HEK293 (cell line): ENCODE data around the gene STRN4.

Experiments
- EGR2 ChIP-seq: fragments of 450-650 bp; formaldehyde crosslinking; IDR thresholded peaks from 2 replicates; pipeline ENCODE4 v1.5.1; 2016; ENCODE audit warnings: low read depth, missing biosample characterization, missing genetic modification characterization
- KLF8 ChIP-seq: fragments of 450-650 bp; formaldehyde crosslinking; IDR thresholded peaks from 2 replicates; pipeline ENCODE4 v1.5.1; 2016; ENCODE audit warnings: missing biosample characterization, missing genetic modification characterization
- MZF1 ChIP-seq: fragments of 450-650 bp; formaldehyde crosslinking; IDR thresholded peaks from 2 replicates; pipeline ENCODE4 v1.5.1; 2017; ENCODE audit warnings: missing biosample characterization, missing genetic modification characterization, borderline replicate concordance
- ZBTB11 ChIP-seq: fragments of 450-650 bp; formaldehyde crosslinking; conservative IDR thresholded peaks from 2 replicates; pipeline ENCODE4 v1.5.1; 2016; ENCODE audit warnings: low read depth, missing biosample characterization, missing genetic modification characterization
- ZBTB6 ChIP-seq: fragments of 450-650 bp; formaldehyde crosslinking; IDR thresholded peaks from 2 replicates; pipeline ENCODE4 v1.5.1; 2017; ENCODE audit warnings: missing biosample characterization, missing genetic modification characterization
- ZNF18 ChIP-seq: fragments of 450-650 bp; formaldehyde crosslinking; IDR thresholded peaks from 2 replicates; pipeline ENCODE4 v1.5.1; 2016; ENCODE audit warnings: missing biosample characterization, missing genetic modification characterization
- ZNF211 ChIP-seq: fragments of 450-650 bp; formaldehyde crosslinking; IDR thresholded peaks from 2 replicates; pipeline ENCODE4 v1.5.1; 2016; ENCODE audit warnings: low read depth, missing biosample characterization, missing genetic modification characterization
- ZNF311 ChIP-seq: fragments of 450-650 bp; formaldehyde crosslinking; IDR thresholded peaks from 2 replicates; pipeline ENCODE4 v1.5.1; 2017; ENCODE audit warnings: missing biosample characterization, missing genetic modification characterization, borderline replicate concordance
- ZNF398 ChIP-seq: fragments of 450-650 bp; formaldehyde crosslinking; IDR thresholded peaks from 2 replicates; pipeline ENCODE4 v1.5.1; 2017; ENCODE audit warnings: missing biosample characterization, missing genetic modification characterization
- ZNF530 ChIP-seq: fragments of 450-650 bp; formaldehyde crosslinking; IDR thresholded peaks from 2 replicates; pipeline ENCODE4 v1.5.1; 2016; ENCODE audit warnings: low read depth, missing biosample characterization, missing genetic modification characterization
- ZNF544 ChIP-seq: fragments of 450-650 bp; formaldehyde crosslinking; IDR thresholded peaks from 2 replicates; pipeline ENCODE4 v1.5.0; 2017; ENCODE audit warnings: missing biosample characterization, missing genetic modification characterization
- ZNF600 ChIP-seq: fragments of 450-650 bp; formaldehyde crosslinking; IDR thresholded peaks from 2 replicates; pipeline ENCODE4 v1.5.1; 2016; ENCODE audit warnings: missing biosample characterization, missing genetic modification characterization
- ZNF610 ChIP-seq: fragments of 450-650 bp; formaldehyde crosslinking; IDR thresholded peaks from 2 replicates; pipeline ENCODE4 v1.5.1; 2016; ENCODE audit warnings: missing biosample characterization, missing genetic modification characterization, borderline replicate concordance
- ZNF639 ChIP-seq: fragments of 450-650 bp; formaldehyde crosslinking; IDR thresholded peaks from 2 replicates; pipeline ENCODE4 v1.5.1; 2016; ENCODE audit warnings: missing biosample characterization, missing genetic modification characterization
- ZNF654 ChIP-seq: fragments of 450-650 bp; formaldehyde crosslinking; IDR thresholded peaks from 2 replicates; pipeline ENCODE4 v1.5.1; 2016; ENCODE audit warnings: low read depth, missing biosample characterization, missing genetic modification characterization
- ZNF658 ChIP-seq: fragments of 450-650 bp; formaldehyde crosslinking; IDR thresholded peaks from 2 replicates; pipeline ENCODE4; 2016; ENCODE audit warnings: missing biosample characterization, missing genetic modification characterization
- ZNF776 ChIP-seq: fragments of 450-650 bp; formaldehyde crosslinking; IDR thresholded peaks from 2 replicates; pipeline ENCODE4 v1.5.0; 2017; ENCODE audit warnings: missing biosample characterization, missing genetic modification characterization, borderline replicate concordance
- ZNF791 ChIP-seq: fragments of 450-650 bp; formaldehyde crosslinking; IDR thresholded peaks from 2 replicates; pipeline ENCODE4 v1.5.1; 2016; ENCODE audit warnings: missing biosample characterization, missing genetic modification characterization
- ZNF792 ChIP-seq: fragments of 450-650 bp; formaldehyde crosslinking; IDR thresholded peaks from 2 replicates; pipeline ENCODE4 v1.5.1; 2016; ENCODE audit warnings: missing biosample characterization, missing genetic modification characterization
- ZNF837 ChIP-seq: fragments of 450-650 bp; formaldehyde crosslinking; IDR thresholded peaks from 2 replicates; pipeline ENCODE4 v1.5.1; 2016; ENCODE audit warnings: missing biosample characterization, missing genetic modification characterization
- ZSCAN23 ChIP-seq: fragments of 450-650 bp; formaldehyde crosslinking; IDR thresholded peaks from 2 replicates; pipeline ENCODE4 v1.5.1; 2016; ENCODE audit warnings: missing biosample characterization, missing genetic modification characterization
- ZSCAN5A ChIP-seq: fragments of 450-650 bp; formaldehyde crosslinking; IDR thresholded peaks from 2 replicates; pipeline ENCODE4 v1.5.1; 2016; ENCODE audit warnings: missing biosample characterization, missing genetic modification characterization

Gene STRN4

GRCh38 chr19:46787331-46788261 is 41.3 kb upstream of the STRN4 start (continued):
- TF ChIP-seq ZSCAN5A (tag by site-specific recombination) (no peak), ZSCAN23 (no peak), MZF1 (tag by site-specific recombination) (peak; percentile 60; the same call in 1 of the 2 replicates), ZNF837 (tag by site-specific recombination) (no peak), ZNF600 (tag by site-specific recombination) (peak; percentile 86), ZNF776 (tag by site-specific recombination) (no peak), ZNF658 (no peak), ZBTB11 (tag by site-specific recombination) (peak; percentile 39; the same call in 1 of the 2 replicates), ZNF398 (tag by site-specific recombination) (peak; percentile 73), ZNF639 (tag by site-specific recombination) (no peak), ZNF654 (tag by site-specific recombination) (no peak), ZNF530 (tag by site-specific recombination) (no peak), ZNF18 (tag by site-specific recombination) (no peak), ZNF211 (tag by site-specific recombination) (no peak), ZNF311 (no peak), EGR2 (tag by site-specific recombination) (peak; percentile 73), ZNF544 (tag by site-specific recombination) (no peak), ZBTB6 (peak; percentile 40; the same call in 1 of the 2 replicates), ZNF792 (tag by site-specific recombination) (no peak; the same call in 1 of the 2 replicates), KLF8 (tag by site-specific recombination) (peak; percentile 49), ZNF791 (no peak), ZNF610 (no peak)
